OCI-LY7 (cell line): ENCODE data around the gene FEV.
"Not testable (repeated sequence)": the region's sequence is repeated elsewhere in the genome, so short reads cannot be mapped to it uniquely, and the experiment has no call there.

Experiments used
- CTCF ChIP-seq: fragments of 200-600 bp; sonication (generic); conservative IDR thresholded peaks from 2 replicates; pipeline ENCODE4 v1.5.1; 2014; ENCODE audit warnings: mild to moderate bottlenecking, antibody characterized with exemption, low read length, moderate library complexity, mixed read lengths
- EZH2phosphoT487 ChIP-seq: fragments of 200-600 bp; sonication (generic); IDR thresholded peaks from 2 replicates; pipeline ENCODE4 v1.6.1; 2018; ENCODE audit warnings: low read depth, borderline replicate concordance, mild to moderate bottlenecking, mixed run types, antibody characterized with exemption, low read length, moderate library complexity, mixed read lengths

- not testable (repeated sequence) for TF ChIP-seq CTCF, EZH2phosphoT487
These were observed 53.2 kb downstream of the FEV start for GRCh38 chr2:218931751-218932150.
